ENCODE measurements around the gene CNOT8. TPM values are rescaled to one million over a fixed set of nuclear protein-coding genes. Genes with fewer than 3 reads are reported as not detected.

The CNOT8 gene
- total RNA-seq, 4 donors from 2014 or later: 48.0 to 106 (median 70.3) TPM

- TF ChIP-seq CTCF (IDR thresholded peaks at IDR 0.05): no peak
- no peak for DNase-seq (ENCODE audit: low spot score)
- no peak for ATAC-seq (ENCODE audit: low FRiP score)
These were observed 58.4 kb downstream of the CNOT8 start for GRCh38 chr5:154916874-154917273.

GRCh38 chr5:154917757-154918156, 59.3 kb downstream of the CNOT8 start:
- DNase-seq (ENCODE audit: low spot score): no peak
- ATAC-seq (ENCODE audit: low FRiP score): no peak
- TF ChIP-seq CTCF (IDR thresholded peaks at IDR 0.05): no peak

GRCh38 chr5:154923441-154924430, 65.3 kb downstream of the CNOT8 start:
- TF ChIP-seq CTCF (IDR thresholded peaks at IDR 0.05): no peak

More at GRCh38 chr5:154923441-154924430, 65.3 kb downstream of the CNOT8 start:
- DNase-seq (ENCODE audit: low spot score) (no peak), ATAC-seq (ENCODE audit: low FRiP score) (no peak)

Small RNAs within 50 kb of the gene (small RNA-seq; reads per million reads assigned to genes)
- not detected for gene MIR378H

Other genes starting within 250 kb of the CNOT8 start
- 100 to 1,000 TPM in 2 of 4 donors, 10 to 100 TPM in 2; 80.5 to 155 (median 106) TPM for gene LARP1, start 103.2 kb upstream of the CNOT8 start, total RNA-seq
- gene FAXDC2, start 8.0 kb upstream of the CNOT8 start, total RNA-seq: 10 to 100 TPM; 17.4 to 57.2 (median 33.7) TPM
- gene GEMIN5, start 79.6 kb downstream of the CNOT8 start, total RNA-seq: 10 to 100 TPM; 13.5 to 25.8 (median 20.2) TPM
- 10 to 100 TPM; 12.8 to 24.6 (median 17.5) TPM for gene MRPL22, start 82.4 kb downstream of the CNOT8 start, total RNA-seq
- not detected for gene KIF4B, start 155.1 kb downstream of the CNOT8 start, total RNA-seq